Esophagus muscularis mucosa (tissue), 4 donors: ENCODE data around the gene MAP7. TPM values are rescaled to one million over a fixed set of nuclear protein-coding genes. Genes with fewer than 3 reads are reported as not detected.
A peak's percentile ranks its signal among the peaks of the same experiment; 100 is the strongest.

ENCODE experiments used
- DNase-seq: peaks from one replicate; pipeline ENCODE4 v3.0.0-alpha.2; 2017; ENCODE audit errors: extremely low spot score
- H3K27ac ChIP-seq, 4 donors: fragments of 200-600 bp; sonication (generic); replicated peaks in 1 of 4; 1 replicate in 3 of 4; 2 replicates in 1 of 4; pipeline ENCODE4 v1.5.1; 2016 to 2019; ENCODE audit warnings: mild to moderate bottlenecking in 1 of 4
- H3K27me3 ChIP-seq, 4 donors: fragments of 200-600 bp; sonication (generic); one replicate each; pipeline versions ENCODE4 v1.5.1 to v1.6.0; 2016 to 2019
- H3K36me3 ChIP-seq, 4 donors: fragments of 200-600 bp; sonication (generic); one replicate each; pipeline ENCODE4 v1.5.1; 2016 to 2019
- H3K4me1 ChIP-seq, 4 donors: fragments of 200-600 bp; sonication (generic); one replicate each; pipeline ENCODE4 v1.5.1; 2016 to 2019
- H3K4me3 ChIP-seq, 4 donors: fragments of 200-600 bp; sonication (generic); 1 replicate in 2 of 4; 2 replicates in 2 of 4; pipeline ENCODE4 v1.5.1; 2016 to 2019; ENCODE audit warnings: mild to moderate bottlenecking in 4 of 4, moderate library complexity in 1 of 4
- H3K9me3 ChIP-seq, 4 donors: fragments of 200-600 bp; sonication (generic); 1 replicate in 3 of 4; 2 replicates in 1 of 4; pipeline ENCODE4 v1.5.1; 2016 to 2019
- EP300 ChIP-seq: sonication (generic); formaldehyde crosslinking; IDR thresholded peaks from one replicate; pipeline ENCODE4 v1.6.1; 2017; ENCODE audit warnings: antibody characterized with exemption
- POLR2A ChIP-seq: fragments of 450-650 bp; IDR thresholded peaks from one replicate; pipeline ENCODE4 v1.6.1; 2017; ENCODE audit warnings: antibody characterized with exemption, moderate library complexity, mild to moderate bottlenecking, low read depth
- POLR2AphosphoS5 ChIP-seq, 2 donors: sonication (generic); formaldehyde crosslinking; IDR thresholded peaks; one replicate each; pipeline ENCODE4 v1.6.1; 2017; ENCODE audit warnings: antibody characterized with exemption in 2 of 2
- WGBS: methylation state at CpG from one replicate; pipeline ENCODE4 v1.1.5; 2018; 5-methylcytosine and 5-hydroxymethylcytosine counted together
- intact Hi-C: fragments of 100-400 bp; cut with DNase I; formaldehyde crosslinking; loops from one replicate; pipeline ENCODE4 v1.15.1; 2023
- total RNA-seq, 4 donors: library from RNA; depleted of rRNA; stranded (reverse); fragments of >200 nt; gene quantifications; one replicate each; pipeline versions ENCODE4 v1.1.0 to v1.2.1, GENCODE V29; 2016
- TF ChIP-seq, protein P1 (sequence below), 3 experiments: fragments of 200-600 bp in 2 of 3; fragments of 450-650 bp in 1 of 3; sonication (generic) in 2 of 3; IDR thresholded peaks; one replicate each; pipeline ENCODE4 v1.5.1; 2017 to 2019; ENCODE audit warnings: antibody characterized with exemption in 3 of 3, mild to moderate bottlenecking in 2 of 3, moderate library complexity in 1 of 3

MAP7 gene
- total RNA-seq, 4 donors from 2014 or later: 1.7 to 2.9 (median 2.0) TPM

- Histone ChIP-seq H3K4me3 (no peak overlapping the region), H3K9me3 (no peaks in the 10 kb centered on the region), H3K27ac (no peak overlapping the region), H3K4me1 (peaks cover 0 to 13% (median 10%) of the 10 kb centered on the region in 4 donors), H3K27me3 (no peaks in the 10 kb centered on the region), H3K36me3 (no peaks in the 10 kb centered on the region)
- TF ChIP-seq, protein P1, sequence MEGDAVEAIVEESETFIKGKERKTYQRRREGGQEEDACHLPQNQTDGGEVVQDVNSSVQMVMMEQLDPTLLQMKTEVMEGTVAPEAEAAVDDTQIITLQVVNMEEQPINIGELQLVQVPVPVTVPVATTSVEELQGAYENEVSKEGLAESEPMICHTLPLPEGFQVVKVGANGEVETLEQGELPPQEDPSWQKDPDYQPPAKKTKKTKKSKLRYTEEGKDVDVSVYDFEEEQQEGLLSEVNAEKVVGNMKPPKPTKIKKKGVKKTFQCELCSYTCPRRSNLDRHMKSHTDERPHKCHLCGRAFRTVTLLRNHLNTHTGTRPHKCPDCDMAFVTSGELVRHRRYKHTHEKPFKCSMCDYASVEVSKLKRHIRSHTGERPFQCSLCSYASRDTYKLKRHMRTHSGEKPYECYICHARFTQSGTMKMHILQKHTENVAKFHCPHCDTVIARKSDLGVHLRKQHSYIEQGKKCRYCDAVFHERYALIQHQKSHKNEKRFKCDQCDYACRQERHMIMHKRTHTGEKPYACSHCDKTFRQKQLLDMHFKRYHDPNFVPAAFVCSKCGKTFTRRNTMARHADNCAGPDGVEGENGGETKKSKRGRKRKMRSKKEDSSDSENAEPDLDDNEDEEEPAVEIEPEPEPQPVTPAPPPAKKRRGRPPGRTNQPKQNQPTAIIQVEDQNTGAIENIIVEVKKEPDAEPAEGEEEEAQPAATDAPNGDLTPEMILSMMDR (IDR thresholded peaks at IDR 0.05): peak in 1 of 3 experiments; percentile 28
- no peak for TF ChIP-seq POLR2AphosphoS5 (IDR thresholded peaks at IDR 0.05)
- 16% methylated on average over 15 of the region's 16 CpGs for WGBS
- intact Hi-C loops: no loop called here
- no peak for DNase-seq
Measured at GRCh38 chr6:136526196-136526930, 23.9 kb downstream of the MAP7 start.

DNA sequence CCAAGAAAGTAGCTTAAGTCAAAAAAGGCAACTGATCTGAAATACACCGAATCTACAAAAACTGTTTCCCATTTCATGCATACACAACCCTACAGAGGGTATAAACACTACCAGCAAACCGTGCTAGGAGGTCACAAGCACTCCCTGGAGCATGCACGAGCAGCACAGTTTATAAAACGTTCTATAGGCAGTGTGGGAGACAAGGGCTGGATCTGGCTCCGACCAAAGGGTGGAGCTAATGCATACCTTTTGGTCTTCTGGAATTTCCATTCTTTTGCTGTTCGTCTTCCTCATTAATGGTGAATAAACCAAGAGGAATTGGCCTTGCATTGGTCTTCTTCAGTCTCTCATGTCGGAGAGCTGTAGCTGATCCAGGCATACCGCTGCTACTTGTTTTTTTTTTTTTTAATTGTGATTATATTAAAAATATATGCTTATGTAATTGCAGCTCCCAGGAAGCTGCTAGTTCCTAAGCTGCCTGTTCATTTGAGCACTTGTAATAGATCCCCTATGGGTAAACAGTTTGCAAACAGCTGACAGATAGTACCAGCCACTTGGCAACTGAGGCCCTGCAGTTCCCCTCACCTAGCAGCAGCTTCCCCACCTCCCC is 24.5 kb downstream of the MAP7 start:
- no peaks in the 10 kb centered on the region for H3K9me3 ChIP-seq
- 47% methylated on average over 8 of the region's 8 CpGs for WGBS
- no peak overlapping the region for H3K27ac ChIP-seq
- peaks cover 0 to 13% (median 10%) of the 10 kb centered on the region in 4 donors for H3K4me1 ChIP-seq
- no peaks in the 10 kb centered on the region for H3K36me3 ChIP-seq
- DNase-seq: no peak
- intact Hi-C loops: no loop called here
- TF ChIP-seq EP300 (no peak), POLR2A (no peak), POLR2AphosphoS5 (IDR thresholded peaks at IDR 0.05) (no peak)
- TF ChIP-seq, protein P1 (IDR thresholded peaks at IDR 0.05): no peak
- H3K27me3 ChIP-seq: no peaks in the 10 kb centered on the region
- H3K4me3 ChIP-seq: no peak overlapping the region

GRCh38 chr6:136524936-136525413 is 25.2 kb downstream of the MAP7 start:
- H3K36me3 ChIP-seq: no peaks in the 10 kb centered on the region
- H3K27ac ChIP-seq: no peak overlapping the region
- H3K4me3 ChIP-seq: no peak overlapping the region
- 69% methylated on average over 2 of the region's 2 CpGs for WGBS
- H3K4me1 ChIP-seq: peaks cover 0 to 13% (median 10%) of the 10 kb centered on the region in 4 donors
- TF ChIP-seq POLR2A (no peak), POLR2AphosphoS5 (IDR thresholded peaks at IDR 0.05) (no peak), EP300 (no peak)
- TF ChIP-seq, protein P1 (IDR thresholded peaks at IDR 0.05): no peak
- no peaks in the 10 kb centered on the region for H3K27me3 ChIP-seq
- no peak for DNase-seq
- intact Hi-C loops: no loop called here
- H3K9me3 ChIP-seq: no peaks in the 10 kb centered on the region

DNA sequence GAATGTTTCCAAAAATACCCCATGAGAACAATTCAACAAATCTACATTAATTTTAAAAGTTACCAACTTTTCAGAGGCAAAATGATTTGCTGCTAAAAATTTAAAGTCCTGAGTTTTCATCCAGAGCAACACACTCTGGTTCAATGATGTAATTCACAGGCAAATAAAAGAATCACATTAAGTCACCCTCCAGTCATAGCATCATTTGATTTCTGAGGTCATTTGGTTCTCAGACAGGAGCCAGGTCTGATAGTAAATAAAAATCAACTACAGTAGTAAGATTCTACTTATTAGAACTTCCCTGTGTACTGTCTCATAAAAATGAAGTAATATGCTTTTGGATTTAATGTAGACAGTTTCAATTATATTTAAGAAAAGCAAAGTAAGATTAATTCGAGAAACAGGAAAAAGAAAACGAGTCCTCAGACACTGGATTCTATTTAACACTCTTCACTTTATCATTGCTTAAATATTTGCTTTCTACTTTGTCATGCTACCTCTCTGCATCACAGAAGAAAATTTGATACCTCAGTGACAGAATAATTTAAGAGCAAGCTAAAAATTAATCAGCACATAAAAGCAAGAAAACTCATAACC is 25.8 kb downstream of the MAP7 start:
- DNase-seq: no peak
- Histone ChIP-seq H3K27ac (no peak overlapping the region), H3K27me3 (no peaks in the 10 kb centered on the region), H3K36me3 (no peaks in the 10 kb centered on the region), H3K4me1 (peaks cover 0 to 13% (median 10%) of the 10 kb centered on the region in 4 donors), H3K4me3 (no peak overlapping the region), H3K9me3 (no peaks in the 10 kb centered on the region)
- intact Hi-C loops: no loop called here
- WGBS: 65% methylated on average over 2 of the region's 2 CpGs
- TF ChIP-seq EP300 (no peak), POLR2A (no peak), POLR2AphosphoS5 (IDR thresholded peaks at IDR 0.05) (no peak)
- TF ChIP-seq, protein P1 (IDR thresholded peaks at IDR 0.05): no peak
